IMR-90 (cell line): ENCODE data around the gene GNGT1. TPM values are rescaled to one million over a fixed set of nuclear protein-coding genes. Genes with fewer than 3 reads are reported as not detected.

Experiments used
- ATAC-seq: fragments of 200-7000 bp; cut with Tn5 transposase; 2 replicates; pipeline ENCODE4 v1.9.1; 2020; ENCODE audit warnings: low read depth, mild to moderate bottlenecking, moderate library complexity
- BruUV-seq: library from RNA; stranded (reverse); fragments of 400-500 nt; replicated peaks from 2 replicates; lab custom pipeline; 2021; lab: Mats Ljungman, UMichigan
- CTCF ChIA-PET: fragments of 300-600 bp; formaldehyde crosslinking; extraction: SDS; loops from one replicate; lab custom pipeline; 2021; ENCODE audit warnings: antibody characterized with exemption; lab: Yijun Ruan, JAX
- POLR2A ChIA-PET: fragments of 300-600 bp; sonication (Branson Sonifier 250); formaldehyde crosslinking; loops from one replicate; lab custom pipeline; 2022; ENCODE audit warnings: antibody characterized with exemption; ENCODE audit not compliant: unreplicated experiment; lab: Charles Lee
- DNase-seq: peaks from one replicate; pipeline ENCODE4 v3.0.0; 2013
- H2AFZ ChIP-seq: replicated peaks from 2 replicates; pipeline ENCODE3; 2013; ENCODE audit warnings: low read length, mild to moderate bottlenecking; ENCODE audit not compliant: poor library complexity
- H2AK5ac ChIP-seq: 2 replicates; pipeline ENCODE4 v1.6.1; 2013; ENCODE audit warnings: low read depth, low read length, inconsistent platforms
- H2AK9ac ChIP-seq: replicated peaks from 2 replicates; pipeline ENCODE3; 2013; ENCODE audit warnings: mild to moderate bottlenecking, low read depth, low read length, moderate library complexity; ENCODE audit not compliant: poor library complexity
- H2BK120ac ChIP-seq: 2 replicates; pipeline ENCODE4 v1.6.1; 2013; ENCODE audit warnings: low read depth, low read length, inconsistent platforms
- H2BK15ac ChIP-seq: 3 replicates; pipeline ENCODE4 v1.6.1; 2013; ENCODE audit warnings: low read depth, low read length, inconsistent platforms
- H2BK20ac ChIP-seq: 2 replicates; pipeline ENCODE4 v1.6.1; 2013; ENCODE audit warnings: low read depth, mild to moderate bottlenecking, inconsistent platforms, low read length, moderate library complexity
- H2BK5ac ChIP-seq: 2 replicates; pipeline ENCODE4 v1.6.1; 2013; ENCODE audit warnings: mild to moderate bottlenecking, low read depth, low read length, inconsistent platforms; ENCODE audit not compliant: poor library complexity, severe bottlenecking
- H3K14ac ChIP-seq: replicated peaks from 2 replicates; pipeline ENCODE4 v1.6.1; 2013; ENCODE audit warnings: low read depth, low read length, inconsistent platforms
- H3K18ac ChIP-seq: 2 replicates; pipeline ENCODE4 v1.6.1; 2013; ENCODE audit warnings: low read depth, low read length, control low read depth
- H3K23ac ChIP-seq: 2 replicates; pipeline ENCODE4 v1.6.1; 2013; ENCODE audit warnings: low read depth, low read length, inconsistent platforms
- H3K27ac ChIP-seq: 2 replicates; pipeline ENCODE4 v1.5.1; 2013; ENCODE audit warnings: mild to moderate bottlenecking, control low read depth, low read length; ENCODE audit not compliant: insufficient read depth
- H3K27me3 ChIP-seq: 2 replicates; pipeline ENCODE4 v1.6.1; 2013; ENCODE audit warnings: low read length; ENCODE audit not compliant: control insufficient read depth, insufficient read depth
- H3K36me3 ChIP-seq: 2 replicates; pipeline ENCODE4 v1.6.1; 2013; ENCODE audit warnings: low read length, mixed read lengths; ENCODE audit not compliant: control insufficient read depth, insufficient read depth
- H3K4ac ChIP-seq: 2 replicates; pipeline ENCODE4 v1.6.1; 2013; ENCODE audit warnings: low read depth, low read length, inconsistent platforms
- H3K4me1 ChIP-seq: 2 replicates; pipeline ENCODE4 v1.6.1; 2013; ENCODE audit warnings: low read length, mixed read lengths; ENCODE audit not compliant: control insufficient read depth, insufficient read depth
- H3K4me2 ChIP-seq: 2 replicates; pipeline ENCODE4 v1.6.1; 2013; ENCODE audit warnings: low read depth, mild to moderate bottlenecking, control low read depth, low read length, moderate library complexity
- H3K4me3 ChIP-seq: 2 replicates; pipeline ENCODE4 v1.5.1; 2013; ENCODE audit warnings: low read depth, mild to moderate bottlenecking, control low read depth, low read length, moderate library complexity; ENCODE audit not compliant: insufficient read depth
- H3K56ac ChIP-seq: 2 replicates; pipeline ENCODE4 v1.6.1; 2013; ENCODE audit warnings: low read length, inconsistent platforms; ENCODE audit not compliant: insufficient read depth; ENCODE audit errors: extremely low read depth
- H3K79me1 ChIP-seq, 2 experiments: 2 replicates each; pipeline ENCODE4 v1.6.1; 2013; ENCODE audit warnings: low read length in 2 of 2, inconsistent platforms in 1 of 2, low read depth in 1 of 2
- H3K9ac ChIP-seq: 2 replicates; pipeline ENCODE4 v1.6.1; 2013; ENCODE audit warnings: low read depth, low read length, control low read depth
- H3K9me1 ChIP-seq: 2 replicates; pipeline ENCODE4 v1.6.1; 2013; ENCODE audit warnings: low read length, inconsistent platforms; ENCODE audit not compliant: insufficient read depth
- H3K9me3 ChIP-seq: 2 replicates; pipeline ENCODE4 v1.6.1; 2013; ENCODE audit warnings: low read length; ENCODE audit not compliant: control insufficient read depth, insufficient read depth
- H4K20me1 ChIP-seq: 2 replicates; pipeline ENCODE4 v1.6.1; 2013; ENCODE audit warnings: low read length, inconsistent platforms; ENCODE audit not compliant: insufficient read depth
- H4K5ac ChIP-seq: 2 replicates; pipeline ENCODE4 v1.6.1; 2013; ENCODE audit warnings: mild to moderate bottlenecking, low read depth, low read length, control low read depth
- H4K8ac ChIP-seq, 2 experiments: 2 replicates each; pipeline ENCODE4 v1.6.1; 2013; ENCODE audit warnings: low read depth in 2 of 2, low read length in 2 of 2, control low read depth in 1 of 2, inconsistent platforms in 1 of 2
- H4K91ac ChIP-seq: 2 replicates; pipeline ENCODE4 v1.6.1; 2013; ENCODE audit warnings: low read depth, low read length, inconsistent platforms; ENCODE audit not compliant: insufficient read depth
- BHLHE40 ChIP-seq: fragments of 150-350 bp; IDR thresholded peaks from 2 replicates; pipeline ENCODE4 v1.6.1; 2016; ENCODE audit warnings: mild to moderate bottlenecking, low read depth, low read length
- CEBPB ChIP-seq: IDR thresholded peaks from 2 replicates; pipeline ENCODE4 v1.6.1; 2012; ENCODE audit warnings: low read depth, low read length, improper control_type of control experiment
- CHD1 ChIP-seq: IDR thresholded peaks from 2 replicates; pipeline ENCODE4 v1.6.1; 2012; ENCODE audit warnings: low read depth, low read length, improper control_type of control experiment
- FOS ChIP-seq: fragments of 150-350 bp; IDR thresholded peaks from 2 replicates; pipeline ENCODE4 v1.6.1; 2016; ENCODE audit warnings: low read depth, low read length
- MAFK ChIP-seq: IDR thresholded peaks from 2 replicates; pipeline ENCODE4 v1.6.1; 2012; ENCODE audit warnings: low read depth, low read length, improper control_type of control experiment
- MXI1 ChIP-seq: IDR thresholded peaks from 2 replicates; pipeline ENCODE4 v1.6.1; 2012; ENCODE audit warnings: low read depth, mild to moderate bottlenecking, low read length, moderate library complexity, borderline replicate concordance
- NFE2L2 ChIP-seq: fragments of 150-350 bp; IDR thresholded peaks from 2 replicates; pipeline ENCODE4 v1.6.1; 2016; ENCODE audit warnings: low read depth, mild to moderate bottlenecking, low read length
- POLR2A ChIP-seq: IDR thresholded peaks from 2 replicates; pipeline ENCODE4 v1.6.1; 2012; ENCODE audit warnings: mild to moderate bottlenecking, low read depth, low read length
- RAD21 ChIP-seq: IDR thresholded peaks from 2 replicates; pipeline ENCODE4 v1.6.1; 2012; ENCODE audit warnings: low read length, improper control_type of control experiment
- RCOR1 ChIP-seq: IDR thresholded peaks from 2 replicates; pipeline ENCODE4 v1.6.1; 2012; ENCODE audit warnings: mild to moderate bottlenecking, low read length, improper control_type of control experiment; ENCODE audit not compliant: insufficient replicate concordance
- RFX5 ChIP-seq: IDR thresholded peaks from 2 replicates; pipeline ENCODE4 v1.8.0; 2012; ENCODE audit warnings: low read depth, mild to moderate bottlenecking, low read length, moderate library complexity
- SMC3 ChIP-seq: fragments of 150-350 bp; IDR thresholded peaks from 2 replicates; pipeline ENCODE4 v1.6.1; 2016; ENCODE audit warnings: low read depth, mild to moderate bottlenecking, antibody characterized with exemption, low read length, moderate library complexity
- WGBS, 2 experiments: methylation state at CpG; one replicate each; pipeline versions ENCODE4 v1.1.5 to v1.1.7; 2013; ENCODE audit warnings: missing lambda C conversion rate in 2 of 2; ENCODE audit not compliant: insufficient read length in 1 of 2; ENCODE audit errors: extremely low coverage in 2 of 2; 5-methylcytosine and 5-hydroxymethylcytosine counted together
- dilution Hi-C: fragments of 300-500 bp; cut with HindIII; formaldehyde crosslinking; loops from one replicate; pipeline ENCODE4 v1.14.3; 2018; ENCODE audit warnings: low sequenced_read_pairs; ENCODE audit not compliant: unreplicated experiment
- in situ Hi-C: fragments of 300-500 bp; cut with MboI; formaldehyde crosslinking; loops from 3 replicates; pipeline ENCODE4 v1.14.3; 2019; ENCODE audit warnings: low sequenced_read_pairs, inconsistent platforms, mixed read lengths
- intact Hi-C: fragments of 100-400 bp; cut with micrococcal nuclease; formaldehyde crosslinking; loops from 2 replicates; pipeline ENCODE4 v1.10.0; 2022
- polyA plus RNA-seq, 3 experiments: library from polyadenylated mRNA; depleted of rRNA; stranded (reverse); fragments of >200 nt; gene quantifications; 2 replicates each; pipeline ENCODE4 v1.2.3, GENCODE V29; 2012; ENCODE audit warnings: low replicate concordance in 1 of 3
- total RNA-seq: library from RNA; depleted of rRNA; stranded (reverse); fragments of >200 nt; gene quantifications from 2 replicates; pipeline ENCODE4 v1.2.3, GENCODE V29; 2012
- TF ChIP-seq, protein P1 (sequence below): fragments of 150-350 bp; IDR thresholded peaks from 2 replicates; pipeline ENCODE4 v1.6.1; 2017; ENCODE audit warnings: mild to moderate bottlenecking, antibody characterized with exemption, low read length, low read depth
- TF ChIP-seq, protein P2 (sequence below): fragments of 150-350 bp; IDR thresholded peaks from 2 replicates; pipeline ENCODE4 v1.6.1; 2016; ENCODE audit warnings: low read depth, mild to moderate bottlenecking, low read length, moderate library complexity, borderline replicate concordance
- TF ChIP-seq, protein P3 (sequence below): conservative IDR thresholded peaks from 2 replicates; pipeline ENCODE4 v1.5.1; 2012; ENCODE audit warnings: mild to moderate bottlenecking, low read depth, low read length, improper control_type of control experiment

Gene GNGT1
- total and polyA plus RNA-seq, 2 of the 4 experiments (the other 2 are of a cell fraction) = not detected

DNA sequence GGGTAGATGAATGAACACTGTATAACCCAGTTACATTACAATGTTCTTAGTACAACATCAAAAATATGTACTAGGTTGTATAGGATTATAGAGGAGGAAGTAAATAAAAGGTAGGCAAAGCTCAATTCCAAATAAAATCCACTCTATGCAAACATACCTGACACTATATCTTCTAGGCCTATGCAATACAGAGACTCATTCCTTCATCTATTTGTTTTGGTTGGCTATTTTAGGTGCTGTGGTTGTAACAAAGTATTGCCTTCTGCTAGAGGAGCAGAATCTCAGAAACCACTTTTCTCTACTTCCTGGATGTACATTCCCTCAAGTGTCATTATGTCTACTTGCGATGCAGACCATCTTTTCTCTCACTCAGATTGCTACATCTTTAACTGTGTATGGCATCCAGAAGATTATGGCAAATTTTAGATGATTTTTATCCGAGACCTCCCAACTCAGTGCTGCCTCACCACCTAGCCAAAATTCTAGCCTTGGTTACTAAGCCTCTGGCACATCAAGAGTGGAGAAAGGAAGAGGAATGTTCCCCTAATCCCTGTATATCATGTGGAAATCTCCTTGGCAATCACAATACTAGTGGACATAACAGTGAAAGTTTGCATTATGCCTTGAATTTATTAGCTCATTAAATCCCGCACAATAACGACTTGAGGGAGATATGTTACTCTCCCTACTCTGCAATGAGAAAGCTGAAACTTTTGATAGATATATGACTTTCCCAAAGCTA lies 10.3 kb upstream of the GNGT1 start:
- Histone ChIP-seq H2AK9ac (no peak overlapping the region), H3K79me1 (no peaks in the 10 kb centered on the region), H3K9ac (no peak overlapping the region), H3K4ac (no peak overlapping the region), H3K4me3 (no peak overlapping the region), H2BK20ac (no peak overlapping the region), H2BK120ac (no peak overlapping the region), H3K36me3 (no peaks in the 10 kb centered on the region), H3K27me3 (no peaks in the 10 kb centered on the region; the same call in 1 of the 2 replicates), H3K23ac (no peak overlapping the region), H3K14ac (no peak overlapping the region), H3K27ac (no peak overlapping the region), H3K4me1 (peaks cover 2% of the 10 kb centered on the region; the same call in 1 of the 2 replicates), H3K9me1 (no peaks in the 10 kb centered on the region), H4K5ac (no peak overlapping the region), H4K91ac (no peak overlapping the region), H2BK15ac (no peak overlapping the region), H3K4me2 (no peak overlapping the region), H2AK5ac (no peak overlapping the region), H3K56ac (no peak overlapping the region), H3K18ac (no peak overlapping the region), H2AFZ (no peak overlapping the region), H2BK5ac (no peak overlapping the region), H4K8ac (no peak overlapping the region), H4K20me1 (no peaks in the 10 kb centered on the region), H3K9me3 (no peaks in the 10 kb centered on the region)
- in situ Hi-C loops = no loop called here
- 20% methylated on average over 2 of the region's 4 CpGs; no CpG with 5 or more reads in 1 of the 2 experiments for WGBS, 2 experiments
- DNase-seq (no peak), ATAC-seq (no peak)
- POLR2A ChIA-PET = no interaction called here
- intact Hi-C loops = no loop called here
- dilution Hi-C loops = no loop called here
- CTCF ChIA-PET = interaction anchor here (0.6 kb wide), 1 partner anchor 10 kb away, joined by 3 read pairs; no protein-coding TSS in a partner anchor
- BruUV-seq = no TSS peak
- TF ChIP-seq, protein P1, sequence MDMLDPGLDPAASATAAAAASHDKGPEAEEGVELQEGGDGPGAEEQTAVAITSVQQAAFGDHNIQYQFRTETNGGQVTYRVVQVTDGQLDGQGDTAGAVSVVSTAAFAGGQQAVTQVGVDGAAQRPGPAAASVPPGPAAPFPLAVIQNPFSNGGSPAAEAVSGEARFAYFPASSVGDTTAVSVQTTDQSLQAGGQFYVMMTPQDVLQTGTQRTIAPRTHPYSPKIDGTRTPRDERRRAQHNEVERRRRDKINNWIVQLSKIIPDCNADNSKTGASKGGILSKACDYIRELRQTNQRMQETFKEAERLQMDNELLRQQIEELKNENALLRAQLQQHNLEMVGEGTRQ = no peak
- TF ChIP-seq POLR2A = no peak
- TF ChIP-seq MAFK = no peak
- no peak for TF ChIP-seq FOS
- TF ChIP-seq RFX5 = no peak
- TF ChIP-seq BHLHE40 = no peak
- TF ChIP-seq RAD21 = no peak
- TF ChIP-seq NFE2L2 = no peak
- TF ChIP-seq CEBPB = no peak
- TF ChIP-seq, protein P2, sequence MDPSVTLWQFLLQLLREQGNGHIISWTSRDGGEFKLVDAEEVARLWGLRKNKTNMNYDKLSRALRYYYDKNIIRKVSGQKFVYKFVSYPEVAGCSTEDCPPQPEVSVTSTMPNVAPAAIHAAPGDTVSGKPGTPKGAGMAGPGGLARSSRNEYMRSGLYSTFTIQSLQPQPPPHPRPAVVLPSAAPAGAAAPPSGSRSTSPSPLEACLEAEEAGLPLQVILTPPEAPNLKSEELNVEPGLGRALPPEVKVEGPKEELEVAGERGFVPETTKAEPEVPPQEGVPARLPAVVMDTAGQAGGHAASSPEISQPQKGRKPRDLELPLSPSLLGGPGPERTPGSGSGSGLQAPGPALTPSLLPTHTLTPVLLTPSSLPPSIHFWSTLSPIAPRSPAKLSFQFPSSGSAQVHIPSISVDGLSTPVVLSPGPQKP = no peak
- TF ChIP-seq SMC3 = no peak
- TF ChIP-seq RCOR1 = no peak
- TF ChIP-seq, protein P3, sequence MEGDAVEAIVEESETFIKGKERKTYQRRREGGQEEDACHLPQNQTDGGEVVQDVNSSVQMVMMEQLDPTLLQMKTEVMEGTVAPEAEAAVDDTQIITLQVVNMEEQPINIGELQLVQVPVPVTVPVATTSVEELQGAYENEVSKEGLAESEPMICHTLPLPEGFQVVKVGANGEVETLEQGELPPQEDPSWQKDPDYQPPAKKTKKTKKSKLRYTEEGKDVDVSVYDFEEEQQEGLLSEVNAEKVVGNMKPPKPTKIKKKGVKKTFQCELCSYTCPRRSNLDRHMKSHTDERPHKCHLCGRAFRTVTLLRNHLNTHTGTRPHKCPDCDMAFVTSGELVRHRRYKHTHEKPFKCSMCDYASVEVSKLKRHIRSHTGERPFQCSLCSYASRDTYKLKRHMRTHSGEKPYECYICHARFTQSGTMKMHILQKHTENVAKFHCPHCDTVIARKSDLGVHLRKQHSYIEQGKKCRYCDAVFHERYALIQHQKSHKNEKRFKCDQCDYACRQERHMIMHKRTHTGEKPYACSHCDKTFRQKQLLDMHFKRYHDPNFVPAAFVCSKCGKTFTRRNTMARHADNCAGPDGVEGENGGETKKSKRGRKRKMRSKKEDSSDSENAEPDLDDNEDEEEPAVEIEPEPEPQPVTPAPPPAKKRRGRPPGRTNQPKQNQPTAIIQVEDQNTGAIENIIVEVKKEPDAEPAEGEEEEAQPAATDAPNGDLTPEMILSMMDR = no peak
- TF ChIP-seq CHD1 = no peak
- no peak for TF ChIP-seq MXI1
